Measurements from ENCODE around the gene TBC1D2.

Gene TBC1D2

DNA sequence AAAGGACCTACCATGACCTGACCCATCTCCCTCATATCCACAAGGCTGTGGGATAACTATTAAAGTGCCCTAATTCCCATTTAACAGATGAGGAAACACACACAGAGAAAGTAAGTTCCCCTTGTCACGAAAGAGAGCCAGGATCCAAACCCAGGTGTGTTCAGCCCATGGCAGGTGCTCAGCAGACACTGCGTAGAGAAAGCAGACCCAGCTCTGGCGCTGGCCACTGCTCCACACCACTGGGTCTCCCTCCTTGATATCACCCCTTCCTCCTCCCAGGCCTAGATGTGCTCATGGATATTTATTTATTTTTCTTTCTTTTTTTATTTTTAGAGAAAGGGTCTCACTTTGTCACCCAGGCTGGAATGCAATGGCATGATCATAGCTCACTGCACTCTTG lies 39.1 kb downstream of the TBC1D2 start:
- DNase-seq (ENCODE audit: low read depth): no peak
- TF ChIP-seq, protein P1, sequence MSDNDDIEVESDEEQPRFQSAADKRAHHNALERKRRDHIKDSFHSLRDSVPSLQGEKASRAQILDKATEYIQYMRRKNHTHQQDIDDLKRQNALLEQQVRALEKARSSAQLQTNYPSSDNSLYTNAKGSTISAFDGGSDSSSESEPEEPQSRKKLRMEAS (IDR thresholded peaks at IDR 0.05; ENCODE audit: low read depth, low read length): no peak
- TF ChIP-seq POLR2A (IDR thresholded peaks at IDR 0.05; ENCODE audit: extremely low read depth, insufficient read length): no peak
- TF ChIP-seq, protein P2, sequence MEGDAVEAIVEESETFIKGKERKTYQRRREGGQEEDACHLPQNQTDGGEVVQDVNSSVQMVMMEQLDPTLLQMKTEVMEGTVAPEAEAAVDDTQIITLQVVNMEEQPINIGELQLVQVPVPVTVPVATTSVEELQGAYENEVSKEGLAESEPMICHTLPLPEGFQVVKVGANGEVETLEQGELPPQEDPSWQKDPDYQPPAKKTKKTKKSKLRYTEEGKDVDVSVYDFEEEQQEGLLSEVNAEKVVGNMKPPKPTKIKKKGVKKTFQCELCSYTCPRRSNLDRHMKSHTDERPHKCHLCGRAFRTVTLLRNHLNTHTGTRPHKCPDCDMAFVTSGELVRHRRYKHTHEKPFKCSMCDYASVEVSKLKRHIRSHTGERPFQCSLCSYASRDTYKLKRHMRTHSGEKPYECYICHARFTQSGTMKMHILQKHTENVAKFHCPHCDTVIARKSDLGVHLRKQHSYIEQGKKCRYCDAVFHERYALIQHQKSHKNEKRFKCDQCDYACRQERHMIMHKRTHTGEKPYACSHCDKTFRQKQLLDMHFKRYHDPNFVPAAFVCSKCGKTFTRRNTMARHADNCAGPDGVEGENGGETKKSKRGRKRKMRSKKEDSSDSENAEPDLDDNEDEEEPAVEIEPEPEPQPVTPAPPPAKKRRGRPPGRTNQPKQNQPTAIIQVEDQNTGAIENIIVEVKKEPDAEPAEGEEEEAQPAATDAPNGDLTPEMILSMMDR (IDR thresholded peaks at IDR 0.05; ENCODE audit: low read depth, low read length): no peak
- no peak for TF ChIP-seq MYC (IDR thresholded peaks at IDR 0.05; ENCODE audit: low read depth, low read length)
- H3K4me3 ChIP-seq (ENCODE audit: low read depth, low read length): no peak overlapping the region

DNA sequence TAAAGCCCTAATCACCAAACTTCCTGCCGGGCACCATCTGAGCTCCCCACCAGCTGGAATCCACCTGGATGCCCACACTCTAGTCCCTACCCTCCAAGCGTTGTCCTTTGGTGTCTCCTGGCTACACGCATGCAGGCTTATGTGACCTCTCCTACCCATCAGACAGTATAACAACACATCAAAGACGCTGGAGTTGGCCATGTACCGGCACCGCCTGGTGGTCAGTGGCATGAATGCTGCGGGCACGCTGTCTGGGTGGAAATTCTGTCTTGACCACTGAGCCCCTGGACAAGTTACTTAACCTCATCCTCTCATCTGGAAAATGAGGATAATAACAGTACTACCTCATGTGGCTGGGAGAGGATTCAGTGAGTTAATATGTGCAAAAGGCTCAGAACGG lies 39.6 kb downstream of the TBC1D2 start:
- no peak overlapping the region for H3K4me3 ChIP-seq (ENCODE audit: low read depth, low read length)
- TF ChIP-seq, protein P2 (IDR thresholded peaks at IDR 0.05; ENCODE audit: low read depth, low read length): peak; percentile 46
- no peak for TF ChIP-seq POLR2A (IDR thresholded peaks at IDR 0.05; ENCODE audit: extremely low read depth, insufficient read length)
- DNase-seq (ENCODE audit: low read depth): peak; percentile 41

DNA sequence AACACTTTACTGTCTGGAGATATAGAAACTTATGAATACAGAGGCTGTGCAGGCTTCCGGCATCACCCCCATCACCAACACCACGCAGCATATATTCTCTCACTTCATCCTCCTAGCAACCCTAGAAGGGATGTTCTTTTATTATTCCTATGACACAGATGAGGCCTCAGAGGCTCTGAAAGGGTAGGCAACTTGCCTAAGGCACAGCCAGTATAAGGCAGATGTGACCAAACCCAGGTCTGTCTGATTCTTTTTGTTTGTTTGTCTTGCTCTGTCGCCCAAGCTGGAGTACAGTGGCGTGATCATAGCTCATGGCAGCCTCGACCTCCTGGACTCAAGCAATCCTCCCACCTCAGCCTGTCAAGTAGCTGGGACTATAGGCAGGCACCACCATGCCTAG lies 40.2 kb downstream of the TBC1D2 start:
- TF ChIP-seq, protein P1 (IDR thresholded peaks at IDR 0.05; ENCODE audit: low read depth, low read length): no peak
- TF ChIP-seq, protein P2 (IDR thresholded peaks at IDR 0.05; ENCODE audit: low read depth, low read length): no peak
- TF ChIP-seq MYC (IDR thresholded peaks at IDR 0.05; ENCODE audit: low read depth, low read length): no peak
- no peak for TF ChIP-seq POLR2A (IDR thresholded peaks at IDR 0.05; ENCODE audit: extremely low read depth, insufficient read length)

DNA sequence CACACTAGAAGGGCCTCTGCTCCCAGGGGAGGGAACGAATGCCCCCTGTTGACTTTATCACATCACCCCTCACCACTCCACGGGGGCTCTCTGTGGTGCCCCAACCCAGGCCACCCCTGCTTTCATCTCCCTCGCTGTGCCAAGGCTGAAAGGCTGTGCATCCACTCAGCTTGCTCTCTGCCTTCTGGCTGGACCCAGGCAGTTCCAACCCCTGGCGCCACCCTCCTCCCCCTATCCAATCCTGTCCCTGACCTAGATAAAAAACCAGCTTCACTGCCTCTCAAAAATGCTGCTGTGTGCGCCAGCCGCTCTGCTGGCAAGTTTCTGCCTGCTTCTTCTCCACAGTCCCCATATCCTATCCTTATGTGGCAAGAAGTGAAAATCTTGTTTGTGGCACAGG lies 40.6 kb downstream of the TBC1D2 start:
- no peak overlapping the region for H3K4me3 ChIP-seq (ENCODE audit: low read depth, low read length)
- TF ChIP-seq, protein P1 (IDR thresholded peaks at IDR 0.05; ENCODE audit: low read depth, low read length): no peak
- no peak for TF ChIP-seq POLR2A (IDR thresholded peaks at IDR 0.05; ENCODE audit: extremely low read depth, insufficient read length)
- no peak for TF ChIP-seq MYC (IDR thresholded peaks at IDR 0.05; ENCODE audit: low read depth, low read length)
- TF ChIP-seq, protein P2 (IDR thresholded peaks at IDR 0.05; ENCODE audit: low read depth, low read length): no peak
- no peak for DNase-seq (ENCODE audit: low read depth)

More for the DNA sequence above, 40.2 kb downstream of the TBC1D2 start:
- no peak overlapping the region for H3K4me3 ChIP-seq (ENCODE audit: low read depth, low read length)
- no peak for DNase-seq (ENCODE audit: low read depth)

DNA sequence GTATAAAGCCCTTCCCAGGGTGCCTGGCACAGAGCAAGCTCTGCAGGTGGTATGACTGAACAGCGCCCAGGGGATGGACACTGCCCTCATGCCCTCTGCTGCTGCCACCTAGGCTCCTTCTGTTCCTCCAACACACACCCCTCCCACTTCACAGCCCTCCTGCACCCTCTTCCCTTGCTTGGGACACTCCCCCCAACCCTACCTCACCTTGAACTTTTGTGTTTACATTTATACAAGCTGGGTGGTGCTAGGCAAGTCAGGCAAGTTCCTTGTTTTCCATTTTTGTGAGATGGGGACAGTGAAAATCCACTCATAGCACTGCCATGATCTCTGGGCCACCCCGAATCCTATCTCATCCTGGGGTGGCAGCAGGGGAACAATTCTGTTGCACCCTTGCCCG lies 44.2 kb downstream of the TBC1D2 start:
- DNase-seq (ENCODE audit: low read depth): no peak
- TF ChIP-seq, protein P2 (IDR thresholded peaks at IDR 0.05; ENCODE audit: low read depth, low read length): no peak
- TF ChIP-seq, protein P1 (IDR thresholded peaks at IDR 0.05; ENCODE audit: low read depth, low read length): no peak
- H3K4me3 ChIP-seq (ENCODE audit: low read depth, low read length): no peak overlapping the region

DNA sequence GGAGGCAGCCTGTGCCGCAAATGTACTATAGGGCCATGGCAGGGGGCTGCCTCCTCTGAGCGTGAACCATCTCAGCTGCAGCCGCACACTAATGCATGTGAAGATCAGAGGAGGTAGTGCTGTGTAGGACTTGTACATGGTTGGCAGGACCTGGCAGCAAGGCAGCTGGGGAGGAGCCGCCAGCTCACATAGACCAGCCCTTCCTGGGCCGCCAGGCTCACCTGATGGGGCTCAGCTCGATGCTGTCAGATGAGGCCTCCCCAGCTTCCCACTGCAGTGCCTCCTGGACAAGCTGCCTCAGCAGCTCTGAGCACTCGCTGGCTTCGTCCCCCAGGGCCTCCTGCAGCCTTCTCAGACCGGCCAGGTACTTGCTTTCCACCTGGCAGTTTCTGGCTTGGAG lies 45.0 kb downstream of the TBC1D2 start:
- TF ChIP-seq POLR2A (IDR thresholded peaks at IDR 0.05; ENCODE audit: extremely low read depth, insufficient read length) (no peak), MYC (IDR thresholded peaks at IDR 0.05; ENCODE audit: low read depth, low read length) (no peak)
- TF ChIP-seq, protein P2 (IDR thresholded peaks at IDR 0.05; ENCODE audit: low read depth, low read length): no peak
- TF ChIP-seq, protein P1 (IDR thresholded peaks at IDR 0.05; ENCODE audit: low read depth, low read length): no peak
- no peak for DNase-seq (ENCODE audit: low read depth)
- no peak overlapping the region for H3K4me3 ChIP-seq (ENCODE audit: low read depth, low read length)

All from NB4 (cell line).